ENCODE data around the gene ACTN4.

Gene ACTN4

DNA sequence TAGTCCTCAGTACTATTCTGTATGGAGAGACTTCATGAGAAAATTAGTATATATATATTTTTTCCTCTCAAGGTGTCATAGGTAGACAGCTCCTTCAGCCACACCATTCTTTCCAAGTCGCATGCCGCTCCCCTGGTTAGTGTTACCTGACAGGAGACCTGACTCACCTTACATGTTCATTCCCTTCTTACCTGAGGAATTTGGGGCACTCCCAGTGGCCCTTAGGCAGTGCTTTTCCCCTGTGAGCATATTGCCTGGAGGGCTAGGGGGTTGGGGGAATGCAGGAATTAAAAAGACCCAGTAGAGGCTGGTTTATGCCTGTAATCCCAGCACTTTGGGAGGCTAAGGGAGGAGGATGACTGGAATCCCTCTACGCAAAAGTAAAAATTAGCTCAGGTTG is 9.0 kb upstream of the ACTN4 start:
- no peak for DNase-seq

DNA sequence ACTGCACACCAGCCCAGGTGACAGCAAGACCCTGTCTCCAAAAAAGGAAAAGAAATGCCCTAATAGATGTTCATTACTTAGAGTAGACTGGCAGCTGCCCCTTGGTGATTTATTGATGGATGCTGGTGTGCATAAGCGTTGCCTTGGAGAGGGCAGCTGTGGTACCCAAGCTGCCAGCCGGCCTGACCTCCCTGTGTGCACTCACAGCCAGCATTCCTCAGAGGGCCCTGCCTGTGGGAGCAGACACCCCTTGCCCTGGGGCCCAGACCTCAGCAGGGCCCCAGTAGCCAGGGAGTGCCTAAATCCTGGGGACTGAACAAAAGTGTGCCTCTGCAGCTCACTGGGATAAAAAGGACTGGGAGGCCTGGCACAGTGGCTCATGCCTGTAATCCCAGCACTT is 7.8 kb upstream of the ACTN4 start:
- no peak for DNase-seq

DNA sequence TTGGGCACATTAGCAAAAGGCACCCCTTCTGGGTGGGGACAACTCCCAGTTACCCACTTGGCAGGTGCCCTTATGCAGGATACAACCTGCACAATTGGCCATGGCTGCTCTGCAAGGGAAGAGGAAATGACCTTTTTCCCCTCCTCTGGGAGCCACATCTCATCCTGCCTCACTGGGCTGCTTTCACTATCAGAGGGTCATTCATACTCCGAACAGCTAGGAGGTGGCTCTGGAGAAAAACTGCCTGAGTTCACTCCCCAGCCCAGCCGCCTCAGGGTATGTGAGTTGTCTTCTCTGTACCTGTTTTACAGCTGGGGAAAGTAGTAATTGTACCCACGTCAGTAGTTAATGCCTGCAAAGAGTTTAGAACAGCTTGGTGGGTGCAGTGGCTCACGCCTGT is 7.1 kb upstream of the ACTN4 start:
- no peak for DNase-seq

DNA sequence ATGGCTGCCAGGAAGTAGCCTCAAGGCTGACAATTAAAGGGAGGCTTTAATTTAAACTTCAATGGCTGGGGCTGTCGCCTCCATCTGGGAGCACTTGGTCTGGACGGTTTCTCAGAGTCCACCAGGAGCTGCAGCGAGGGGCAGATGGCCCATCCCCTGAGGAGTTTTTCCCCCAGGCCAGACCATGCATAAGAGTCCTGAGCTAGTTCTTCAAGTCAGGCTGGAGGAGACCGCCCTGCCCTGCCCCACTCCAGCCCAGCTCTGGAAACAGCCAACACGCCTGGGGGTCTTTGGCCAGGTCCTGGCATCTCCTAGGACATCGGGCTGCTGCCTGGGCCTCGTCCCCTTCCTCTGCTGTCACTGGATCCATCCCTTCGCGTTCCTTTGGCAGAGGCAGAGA is 5.3 kb upstream of the ACTN4 start:
- DNase-seq: no peak

DNA sequence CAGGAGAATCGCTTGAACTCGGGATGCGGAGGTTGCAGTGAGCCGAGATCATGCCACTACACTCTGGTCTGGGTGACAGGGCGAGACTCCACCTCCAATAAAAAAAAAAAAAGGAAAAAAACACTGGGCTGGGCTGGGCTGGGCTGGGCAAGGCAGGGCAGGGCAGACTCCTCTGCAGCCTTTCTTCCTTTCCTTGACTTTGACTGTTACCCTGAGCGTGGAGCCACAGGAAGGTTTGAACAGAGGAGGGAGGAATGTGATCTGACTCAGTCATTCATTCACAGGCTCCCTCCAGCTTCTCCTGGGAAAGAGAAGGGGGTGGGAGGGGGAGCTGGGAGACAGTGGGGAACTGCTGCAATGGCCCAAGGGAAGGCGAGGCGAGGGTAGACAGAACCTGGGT is 2.7 kb upstream of the ACTN4 start:
- DNase-seq: no peak

DNA sequence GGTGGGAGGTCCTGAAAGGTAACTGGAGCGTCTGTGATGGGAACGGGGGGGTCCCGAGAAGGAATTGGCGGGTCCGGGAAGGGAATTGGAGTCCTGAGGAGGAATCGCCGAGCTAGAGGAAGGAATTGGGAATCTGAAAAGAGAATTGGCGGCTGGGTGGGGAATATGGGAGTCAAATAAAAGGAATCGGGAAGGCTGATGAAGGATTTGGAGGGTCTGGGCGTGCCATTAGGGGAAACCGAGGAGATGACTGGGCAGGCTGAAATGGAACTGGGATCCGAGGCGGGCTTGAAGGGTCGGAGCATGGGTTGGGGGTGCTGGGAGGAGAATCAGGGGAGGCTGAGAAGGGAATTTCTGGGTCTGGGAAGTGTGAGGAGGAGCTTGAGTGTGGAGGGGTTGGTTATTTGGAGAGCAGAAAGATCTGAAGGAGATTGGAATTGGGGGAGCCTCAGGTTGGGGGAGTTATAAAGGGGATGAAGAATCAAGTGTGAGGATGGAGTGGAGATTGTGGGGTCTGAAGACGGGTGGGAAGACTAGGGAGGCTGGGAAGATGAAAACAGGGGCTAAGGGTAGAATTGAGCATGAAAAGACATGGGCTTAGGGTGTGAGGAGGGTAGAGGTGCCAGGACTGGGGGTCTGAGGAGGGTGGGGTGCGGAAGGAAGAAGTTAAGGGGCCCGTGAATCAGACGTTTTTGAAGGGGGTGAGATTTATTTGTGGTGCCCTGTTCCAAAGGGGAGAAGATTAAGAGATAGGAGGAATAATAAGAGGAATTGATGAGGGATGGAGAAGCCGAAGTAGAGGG is 718 bp downstream of the ACTN4 start:
- no peak for DNase-seq

DNA sequence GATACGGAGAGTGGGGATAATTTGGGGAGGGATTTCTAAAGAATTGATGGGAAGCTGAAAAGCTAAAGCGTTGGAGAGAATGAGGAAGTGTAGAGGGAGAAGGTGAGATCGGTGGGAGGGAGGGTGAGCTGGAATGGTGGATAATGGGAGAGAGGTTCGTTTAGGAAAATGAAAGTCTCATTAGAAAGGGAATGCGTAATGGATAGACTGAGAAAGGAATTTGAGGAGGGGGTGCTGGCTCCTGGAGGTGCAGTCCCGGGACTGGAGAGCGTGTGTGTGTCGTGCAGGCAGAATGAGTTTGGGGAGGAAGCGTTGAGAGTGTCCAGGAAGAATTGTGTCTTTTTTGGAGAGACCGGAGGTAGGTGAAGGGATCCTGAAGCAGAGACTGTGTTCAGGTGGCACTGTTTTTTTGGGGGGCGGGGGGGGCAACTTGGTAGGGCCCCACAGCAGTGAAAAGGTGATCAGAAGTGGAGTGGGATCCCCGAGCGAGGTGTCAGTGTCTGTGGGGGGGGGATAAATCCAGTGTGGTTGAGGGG is 1.4 kb downstream of the ACTN4 start:
- DNase-seq: no peak

DNA sequence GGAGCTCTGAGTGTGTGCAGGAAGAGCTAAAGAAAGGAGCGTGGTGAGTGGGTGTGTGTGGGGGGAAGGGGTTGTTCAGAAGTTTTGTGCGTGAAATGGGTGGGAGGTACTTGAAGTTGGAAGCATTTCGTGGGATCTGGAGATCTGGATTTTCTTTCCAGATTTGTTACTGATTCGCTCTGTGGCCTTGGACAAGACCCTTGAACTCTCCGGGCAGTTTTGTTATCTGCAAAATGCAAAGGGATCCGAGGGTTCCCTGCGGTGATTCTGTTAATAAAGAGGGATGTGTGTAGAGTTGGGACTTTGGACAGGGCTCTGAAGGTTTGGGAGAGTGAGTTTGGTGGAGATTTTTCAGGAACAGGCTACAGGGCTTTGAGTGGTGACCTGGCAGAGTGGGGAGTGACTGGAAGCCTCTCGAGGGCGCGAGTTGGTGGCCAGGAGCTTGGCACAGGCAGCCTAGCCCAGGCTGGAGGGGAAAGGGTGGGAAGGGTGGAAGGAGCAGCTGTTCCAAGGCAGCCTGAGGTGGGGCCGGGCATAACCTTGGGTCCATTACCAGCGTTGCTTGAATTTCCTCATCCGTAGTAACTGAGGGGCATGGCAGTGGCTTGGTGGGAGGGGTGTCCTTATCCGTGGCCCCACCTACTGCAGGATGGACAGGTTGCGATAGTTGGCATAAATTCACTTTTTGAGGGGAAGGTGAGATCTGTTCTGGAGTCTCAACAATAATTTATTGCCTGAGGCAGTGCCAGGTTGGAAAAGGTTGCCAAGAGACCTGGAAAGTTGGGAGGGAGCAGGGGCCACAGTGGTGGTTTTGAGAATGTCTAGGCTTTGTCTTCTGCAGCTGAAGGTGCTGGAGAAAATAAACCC is 2.1 kb downstream of the ACTN4 start:
- DNase-seq: no peak

DNA sequence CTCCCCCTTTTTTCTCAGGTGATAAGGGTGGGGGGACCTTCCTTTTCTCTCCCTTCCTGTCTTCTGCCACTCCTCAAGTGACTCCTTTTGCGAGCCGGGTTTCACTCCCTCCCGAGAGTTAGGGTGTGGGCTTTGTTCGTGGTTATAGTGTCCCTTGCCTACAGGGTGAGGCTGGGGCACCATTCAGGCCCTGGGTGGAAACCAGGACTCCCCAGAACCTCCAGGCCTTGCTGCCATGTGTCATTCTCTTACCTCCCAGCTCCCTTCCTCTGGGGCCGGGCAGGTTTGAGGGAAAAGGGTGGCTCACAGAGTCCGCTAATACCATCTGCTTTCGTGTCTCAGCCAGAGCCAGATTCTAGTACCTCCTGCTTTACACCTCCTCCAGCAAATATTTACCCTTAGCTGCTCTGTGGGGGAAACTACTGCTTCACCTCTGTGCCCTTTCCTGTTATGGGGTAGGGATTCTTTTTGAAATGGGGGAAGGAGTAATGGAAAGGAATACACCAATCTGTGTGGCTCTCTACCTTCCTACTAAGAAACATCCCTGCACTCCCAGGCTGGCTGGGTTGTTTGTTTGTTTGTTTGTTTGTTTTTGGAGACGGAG is 2.8 kb downstream of the ACTN4 start:
- DNase-seq: no peak

DNA sequence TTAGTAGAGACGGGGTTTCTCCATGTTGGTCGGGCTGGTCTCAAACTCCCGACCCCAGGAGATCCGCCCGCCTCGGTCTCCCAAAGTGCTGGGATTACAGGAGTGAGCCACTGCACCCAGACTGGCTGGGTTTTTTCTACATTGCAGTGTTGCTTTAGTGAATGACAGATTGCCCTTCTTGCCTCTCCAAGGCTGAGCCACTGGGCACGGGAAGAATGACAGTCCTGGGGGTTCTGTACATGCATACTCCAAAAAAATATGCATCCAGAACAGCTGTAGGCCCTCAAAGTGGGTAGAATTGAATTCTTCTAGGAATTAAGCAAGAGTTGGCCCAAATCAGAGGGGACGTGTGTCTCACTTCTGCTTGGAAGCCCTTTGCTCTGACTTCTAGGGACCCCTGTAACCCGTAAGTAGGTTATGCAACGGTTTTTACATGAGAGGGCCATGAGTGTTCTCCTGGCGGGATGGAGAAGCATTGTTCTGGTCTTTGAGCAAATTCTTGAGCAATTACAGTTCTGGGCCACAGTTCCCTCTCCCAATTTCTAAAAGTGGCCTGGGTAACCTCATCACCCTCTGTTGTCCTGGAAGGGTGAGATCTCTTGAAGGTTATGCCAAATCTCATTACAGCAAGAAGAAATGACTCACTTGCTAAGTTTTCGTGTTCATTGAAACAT is 3.6 kb downstream of the ACTN4 start:
- DNase-seq: no peak

DNA sequence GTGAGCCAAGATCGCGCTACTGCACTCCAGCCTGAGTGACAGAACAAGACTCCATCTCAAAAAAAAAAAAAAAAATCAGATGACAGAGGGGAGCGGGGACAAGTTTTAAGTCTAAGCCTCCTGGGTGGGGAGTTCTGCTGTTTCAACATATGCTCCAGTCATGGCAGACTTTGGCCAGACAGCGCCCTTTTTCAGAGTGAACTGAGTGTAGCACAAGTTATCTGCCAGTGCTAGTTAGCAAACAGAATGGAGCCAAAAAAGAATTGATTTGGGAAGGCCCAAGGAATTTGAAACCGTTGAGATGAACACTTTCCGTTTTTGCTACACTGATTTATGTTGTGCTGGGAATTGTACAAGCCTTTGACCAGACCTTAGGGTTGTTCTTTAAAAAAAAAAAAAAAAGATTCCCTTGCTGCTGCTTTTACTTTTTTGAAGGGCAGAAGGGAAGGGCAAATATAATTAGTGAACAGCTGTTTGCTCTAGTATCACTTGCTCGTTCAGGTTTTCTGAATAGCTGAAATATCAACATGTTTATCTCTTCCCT is 5.7 kb downstream of the ACTN4 start:
- no peak for DNase-seq

DNA sequence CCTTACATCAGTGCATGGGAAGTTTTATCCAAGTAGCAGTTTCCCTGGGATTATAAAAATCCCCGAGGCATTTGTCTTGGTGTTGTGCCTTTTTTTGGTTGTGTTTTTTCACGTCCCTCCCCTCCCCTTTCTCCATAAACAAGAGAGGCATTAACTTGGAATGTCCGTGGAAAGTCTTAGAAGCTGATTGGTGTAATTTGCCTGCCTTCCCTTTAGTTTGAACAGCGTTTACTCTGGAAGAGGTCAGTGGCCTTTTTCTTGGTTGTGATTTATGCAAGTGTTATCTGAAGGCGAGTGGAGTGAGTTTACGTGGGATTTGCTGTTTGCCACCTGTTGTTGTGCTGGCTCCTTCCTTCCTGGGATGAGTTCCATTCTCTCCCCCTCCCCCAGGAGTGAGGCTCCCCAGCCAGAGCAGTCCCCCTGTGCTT is 7.2 kb downstream of the ACTN4 start:
- DNase-seq: no peak

DNA sequence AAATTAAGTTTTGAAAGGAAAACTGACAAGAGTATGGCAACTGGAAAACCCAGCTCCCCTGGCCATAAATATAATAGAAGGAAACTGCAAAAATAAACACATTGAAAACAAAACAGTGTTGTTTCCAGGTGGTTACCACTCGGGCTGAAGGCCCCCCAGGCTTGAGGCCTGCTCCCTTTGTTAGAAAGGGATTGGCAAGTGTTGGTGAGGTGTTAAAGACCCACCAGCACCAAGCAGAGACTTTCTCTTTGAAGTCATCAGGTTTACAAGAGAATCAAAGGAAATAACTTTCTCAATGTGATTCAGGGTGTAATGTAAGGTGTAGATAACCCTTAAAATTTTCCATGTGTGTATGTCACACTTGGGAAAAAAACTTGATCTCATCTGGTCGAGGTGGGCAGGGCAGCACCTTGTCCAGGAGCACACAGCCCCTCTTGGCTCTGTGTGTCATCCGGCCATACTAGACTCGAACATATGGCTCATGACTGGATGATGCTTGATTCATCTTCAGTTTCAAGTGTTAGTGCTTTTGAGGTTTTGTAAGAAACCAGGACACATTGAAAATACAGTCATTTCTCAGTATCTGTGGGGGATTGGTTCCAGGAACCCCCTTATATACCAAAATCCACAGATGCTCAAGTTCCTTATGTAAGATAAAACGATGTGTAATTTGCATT is 7.8 kb downstream of the ACTN4 start:
- DNase-seq: peak; percentile 72

DNA sequence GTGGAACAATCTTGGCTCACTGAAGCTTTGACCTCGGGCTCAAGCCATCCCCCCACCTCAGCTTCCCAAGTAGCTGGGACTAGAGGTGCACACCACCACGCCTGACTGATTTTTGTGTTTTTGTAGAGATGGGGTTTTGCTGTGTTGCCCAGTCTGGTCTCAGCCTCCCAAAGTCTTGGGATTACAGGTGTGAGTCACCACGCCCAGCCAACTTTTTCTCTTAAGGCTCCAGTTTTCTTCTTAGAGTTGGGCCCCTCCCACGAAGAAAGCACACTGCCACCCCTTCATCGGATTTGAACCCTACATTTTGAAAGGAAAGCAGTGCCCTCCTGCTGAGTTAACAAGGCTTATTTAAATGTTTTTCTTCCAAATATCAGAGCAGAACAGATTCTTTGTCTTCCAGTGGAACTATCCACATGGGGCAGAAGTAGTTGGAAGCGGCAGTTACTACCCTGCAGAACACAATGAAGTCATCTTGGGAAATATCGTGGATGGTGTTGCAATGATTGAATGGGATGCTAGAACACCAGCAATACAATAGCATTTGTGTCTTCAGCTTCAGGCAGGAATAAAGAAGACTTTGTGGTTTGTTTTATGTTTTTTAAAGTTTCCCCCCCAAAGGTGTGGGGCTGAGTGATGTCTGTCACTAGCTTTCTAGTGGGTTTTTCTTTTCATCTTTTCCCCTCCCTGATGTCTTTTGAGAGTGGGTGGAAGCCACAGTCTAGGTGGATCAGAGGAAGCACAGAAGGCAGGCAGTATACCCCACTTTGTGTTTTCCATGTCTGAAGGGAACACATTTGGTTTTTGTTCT is 8.9 kb downstream of the ACTN4 start:
- DNase-seq: no peak

DNA sequence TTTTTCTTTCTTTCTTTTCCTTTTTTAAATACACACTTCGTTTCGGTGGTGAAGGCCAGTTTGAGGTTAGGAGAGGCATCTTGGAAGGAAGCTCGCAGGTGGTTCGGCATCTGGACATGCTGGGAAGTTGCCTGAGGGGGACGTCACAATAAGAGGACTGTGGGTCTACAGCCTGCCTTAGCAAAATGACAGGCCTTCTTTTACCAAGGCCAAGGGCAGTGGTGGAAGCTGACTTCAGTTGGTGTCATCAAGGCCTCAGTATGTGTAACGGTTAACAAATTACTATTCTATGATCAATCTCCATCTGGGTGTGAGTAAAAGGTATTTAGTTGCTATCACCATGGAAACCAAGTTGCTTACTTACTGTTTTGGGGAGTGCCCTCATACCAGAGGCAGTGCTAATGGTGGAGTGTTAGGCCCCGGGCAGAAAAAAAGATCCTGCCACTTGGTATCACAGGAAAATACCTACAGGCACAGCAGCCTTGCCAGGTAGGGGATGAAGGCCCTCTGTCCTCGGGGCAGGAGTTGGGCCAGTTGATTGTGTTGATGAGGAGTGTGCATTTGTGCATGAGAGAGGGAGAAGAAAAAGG is 10.3 kb downstream of the ACTN4 start:
- no peak for DNase-seq

DNA sequence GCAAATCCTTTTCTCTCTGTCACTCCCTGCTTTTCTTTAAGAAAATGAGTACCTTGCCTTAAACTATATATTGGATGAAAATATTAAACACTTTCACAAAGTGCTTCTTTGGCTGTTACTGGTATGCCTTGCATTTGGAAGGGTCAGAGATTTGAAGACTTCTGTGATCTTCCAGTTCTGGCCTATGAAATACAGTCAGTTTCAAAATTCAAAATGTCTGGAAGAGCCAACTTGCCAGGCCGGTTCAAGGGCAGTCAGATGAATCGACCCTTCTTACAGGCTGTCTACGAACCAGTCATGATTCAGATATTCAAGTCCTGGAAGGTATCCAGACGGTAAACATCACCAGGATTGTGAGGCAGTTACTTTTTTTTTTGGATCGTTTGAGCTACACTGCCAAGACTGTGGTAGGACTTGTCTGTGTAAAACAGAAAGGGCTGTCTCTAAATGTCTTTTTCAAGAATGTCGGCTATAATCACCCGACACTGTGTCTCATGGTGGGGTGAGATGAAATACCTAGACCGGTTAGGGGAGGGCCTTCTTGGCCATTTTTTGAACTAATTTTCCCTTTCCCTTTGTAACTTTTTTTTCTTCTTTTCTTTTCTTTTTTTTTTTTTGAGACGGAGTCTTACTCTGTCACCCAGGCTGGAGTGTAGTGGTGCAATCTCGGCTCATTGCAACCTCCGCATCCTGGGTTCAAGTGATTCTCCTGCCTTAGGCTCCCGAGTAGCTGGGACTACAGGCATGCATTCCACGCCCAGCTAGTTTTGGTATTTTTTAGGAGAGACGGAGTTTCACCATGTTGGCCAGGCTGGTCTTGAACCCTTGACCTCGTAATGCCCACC is 11.2 kb downstream of the ACTN4 start:
- no peak for DNase-seq

DNA sequence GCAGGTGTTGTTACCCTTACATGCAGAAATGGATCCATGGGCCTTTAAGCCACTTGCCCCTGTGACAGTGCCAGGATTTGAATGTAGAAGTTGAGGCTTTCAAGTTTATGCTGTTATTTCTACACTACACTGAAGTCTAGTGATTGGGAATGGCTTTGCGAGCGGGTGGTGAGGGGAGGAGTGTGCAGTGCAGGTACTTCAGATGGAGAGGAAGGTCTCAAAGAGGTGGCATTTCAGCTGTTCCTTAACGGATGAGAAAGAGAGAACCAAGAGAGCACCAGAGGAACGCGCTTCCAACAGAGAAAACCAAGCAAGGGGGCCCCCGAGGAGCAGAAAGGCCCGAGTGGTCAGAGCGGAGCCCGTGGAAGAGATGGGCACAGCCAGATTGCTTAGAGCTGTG is 13.3 kb downstream of the ACTN4 start:
- DNase-seq: no peak

DNA sequence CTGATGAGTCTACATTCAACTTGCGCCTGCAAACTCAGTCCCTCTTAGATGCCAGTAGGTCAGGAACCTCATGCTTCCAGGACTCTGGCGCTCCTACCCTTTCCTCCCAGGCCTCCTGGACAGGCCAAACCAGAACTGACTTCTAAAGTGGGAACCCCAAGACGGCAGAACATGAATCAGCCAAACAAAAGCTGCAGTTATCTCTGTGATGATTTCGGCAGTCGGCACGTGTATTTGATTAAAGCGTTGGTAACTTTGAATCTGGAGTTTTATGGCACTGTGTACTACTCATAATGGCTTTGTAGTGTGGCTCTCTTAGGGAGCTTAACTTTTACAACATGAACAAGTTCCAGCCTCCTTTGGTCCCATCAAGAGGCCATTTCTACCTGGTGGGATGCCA is 13.7 kb downstream of the ACTN4 start:
- DNase-seq: no peak

DNA sequence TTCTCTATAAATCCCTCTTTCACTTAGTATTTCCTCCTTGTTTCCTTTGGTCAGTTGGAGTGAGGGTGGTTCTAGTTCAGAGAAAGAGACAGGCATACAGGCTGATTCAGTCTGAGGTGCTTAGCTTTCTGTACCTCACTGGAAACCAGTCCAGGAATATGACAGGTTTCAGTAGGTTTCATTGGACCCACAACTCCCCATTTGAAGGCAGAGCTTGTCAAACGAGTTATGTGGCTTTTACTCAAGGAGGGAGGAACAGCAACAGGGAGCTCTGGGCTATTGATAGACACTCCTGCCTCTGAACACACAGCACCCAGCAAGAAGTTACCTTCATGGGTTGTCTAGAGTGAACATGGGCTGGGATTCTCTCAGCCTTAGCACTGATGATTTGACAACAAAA is 14.5 kb downstream of the ACTN4 start:
- DNase-seq: no peak

Data from activated CD8-positive, alpha-beta memory T cell treated with anti-CD3 and anti-CD28 coated beads, Interleukin-2, amount 50 U/mL, for 48 hours (primary cell).